Left ventricle myocardium superior (tissue), 1 donor: Measurements from ENCODE around the gene FAT4. TPM values are rescaled to one million over a fixed set of nuclear protein-coding genes. Genes with fewer than 3 reads are reported as not detected.

Experiments used
- ATAC-seq: fragments of 200-7000 bp; cut with Tn5 transposase; one replicate; pipeline ENCODE4 v1.9.1; 2020; ENCODE audit warnings: mild to moderate bottlenecking, moderate library complexity
- DNase-seq: peaks from one replicate; pipeline ENCODE4 v3.0.0-alpha.2; 2020
- intact Hi-C: fragments of 100-400 bp; cut with micrococcal nuclease; formaldehyde crosslinking; loops from one replicate; pipeline ENCODE4 v1.11.0; 2022
- total RNA-seq: library from RNA; stranded (reverse); fragmentation: NEBNext Ultra II Directional; extraction: Animal tissue kit (Norgen Biotek cat#: 25700); gene quantifications from one replicate; pipeline ENCODE4 v1.2.1, GENCODE V29; 2021
- donor health status: DM: no; HTN: yes; CAD: no; lungs with severe emphysema.

FAT4 gene
- total RNA-seq, 1 donor from 2014 or later, result 6.1 TPM

DNA sequence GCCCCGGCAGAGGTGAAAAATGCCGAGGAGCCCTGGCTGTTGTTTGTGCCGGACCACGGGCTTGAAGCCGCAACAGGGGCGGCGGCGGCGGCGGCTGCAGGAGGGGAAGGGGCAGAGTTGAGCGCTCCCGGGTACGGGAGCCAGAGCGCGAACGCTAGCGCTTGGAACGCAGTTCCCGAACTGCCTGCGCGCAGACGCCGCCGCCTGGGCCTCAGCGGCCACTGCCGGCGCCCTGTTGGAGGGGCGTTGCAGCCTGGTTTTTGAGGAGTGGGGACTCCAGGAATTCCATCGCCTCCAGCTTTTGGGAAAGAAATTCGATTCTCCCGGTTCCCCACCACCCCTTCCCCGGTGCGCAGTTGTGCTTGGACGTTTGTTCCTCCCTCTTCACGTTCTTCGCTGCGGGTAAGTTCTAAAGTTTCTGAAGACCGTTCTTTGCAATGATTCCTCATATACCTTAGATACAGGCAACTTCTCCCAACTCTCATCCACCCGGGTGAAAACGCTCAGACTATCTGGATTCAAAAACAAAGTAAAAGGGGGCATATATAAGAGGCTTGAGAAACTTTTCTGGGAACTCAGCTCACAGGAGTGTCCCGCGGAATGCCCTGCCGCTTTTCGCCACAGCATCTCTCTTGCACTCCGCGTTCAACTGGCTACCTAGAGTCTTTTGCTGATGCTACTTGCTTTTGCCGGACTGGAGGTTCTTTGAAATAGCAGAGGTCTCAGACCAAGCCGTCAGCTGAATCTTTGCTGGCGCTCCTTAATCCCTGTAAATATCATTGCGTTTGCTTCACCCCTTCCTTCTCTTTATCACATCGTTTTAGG lies 1.0 kb downstream of the FAT4 start:
- peak; percentile 78 for DNase-seq
- intact Hi-C loops, result loop anchor here (10.0 kb wide), 1 partner anchor 119 kb away; no protein-coding TSS in a partner anchor
- ATAC-seq, result peak; percentile 72

DNA sequence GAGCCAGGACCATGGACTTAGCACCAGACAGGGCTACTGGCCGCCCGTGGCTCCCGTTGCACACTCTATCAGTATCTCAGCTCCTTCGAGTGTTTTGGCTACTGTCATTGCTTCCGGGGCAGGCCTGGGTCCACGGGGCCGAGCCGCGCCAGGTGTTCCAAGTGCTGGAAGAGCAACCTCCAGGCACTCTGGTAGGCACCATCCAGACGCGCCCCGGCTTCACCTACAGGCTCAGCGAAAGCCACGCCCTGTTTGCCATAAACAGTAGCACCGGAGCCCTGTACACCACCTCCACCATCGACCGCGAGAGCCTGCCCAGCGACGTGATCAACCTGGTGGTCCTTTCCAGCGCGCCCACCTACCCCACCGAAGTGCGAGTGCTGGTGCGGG lies 1.6 kb downstream of the FAT4 start:
- intact Hi-C loops, result loop anchor here (10.0 kb wide), 1 partner anchor 118 kb away; no protein-coding TSS in a partner anchor
- ATAC-seq, result peak; percentile 23

GRCh38 chr4:125316791-125317524 lies 2.2 kb downstream of the FAT4 start:
- intact Hi-C loops, result loop anchor here (10.0 kb wide), 1 partner anchor 118 kb away; no protein-coding TSS in a partner anchor
- ATAC-seq (peak; percentile 1), DNase-seq (peak; percentile 56)

More for the DNA sequence above, 1.6 kb downstream of the FAT4 start:
- DNase-seq, result peak; percentile 66

DNA sequence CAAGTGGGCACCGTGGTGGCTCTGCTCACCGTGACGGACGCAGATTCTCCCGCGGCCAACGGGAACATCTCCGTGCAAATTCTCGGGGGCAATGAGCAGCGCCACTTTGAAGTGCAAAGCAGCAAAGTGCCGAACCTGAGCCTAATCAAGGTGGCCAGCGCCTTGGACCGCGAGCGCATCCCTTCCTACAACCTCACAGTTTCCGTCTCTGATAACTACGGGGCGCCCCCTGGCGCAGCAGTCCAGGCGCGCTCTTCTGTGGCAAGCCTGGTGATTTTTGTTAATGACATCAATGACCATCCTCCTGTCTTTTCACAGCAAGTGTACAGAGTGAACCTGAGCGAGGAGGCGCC lies 2.7 kb downstream of the FAT4 start:
- intact Hi-C loops, result loop anchor here (10.0 kb wide), 1 partner anchor 117 kb away; no protein-coding TSS in a partner anchor

DNA sequence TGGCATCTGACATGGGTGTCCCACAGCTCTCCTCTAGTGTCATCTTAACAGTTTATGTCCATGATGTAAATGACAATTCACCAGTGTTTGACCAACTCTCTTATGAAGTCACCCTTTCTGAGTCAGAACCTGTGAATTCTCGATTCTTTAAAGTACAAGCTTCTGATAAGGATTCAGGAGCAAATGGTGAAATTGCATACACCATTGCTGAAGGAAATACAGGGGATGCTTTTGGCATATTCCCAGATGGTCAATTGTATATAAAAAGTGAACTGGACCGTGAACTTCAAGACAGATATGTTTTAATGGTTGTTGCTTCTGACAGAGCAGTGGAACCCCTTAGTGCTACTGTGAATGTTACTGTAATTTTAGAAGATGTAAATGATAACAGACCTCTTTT lies 4.6 kb downstream of the FAT4 start:
- ATAC-seq (no peak), DNase-seq (no peak)
- intact Hi-C loops, result loop anchor here (10.0 kb wide), 1 partner anchor 115 kb away; no protein-coding TSS in a partner anchor

More for the DNA sequence above, 2.7 kb downstream of the FAT4 start:
- no peak for ATAC-seq
- DNase-seq, result peak; percentile 76

DNA sequence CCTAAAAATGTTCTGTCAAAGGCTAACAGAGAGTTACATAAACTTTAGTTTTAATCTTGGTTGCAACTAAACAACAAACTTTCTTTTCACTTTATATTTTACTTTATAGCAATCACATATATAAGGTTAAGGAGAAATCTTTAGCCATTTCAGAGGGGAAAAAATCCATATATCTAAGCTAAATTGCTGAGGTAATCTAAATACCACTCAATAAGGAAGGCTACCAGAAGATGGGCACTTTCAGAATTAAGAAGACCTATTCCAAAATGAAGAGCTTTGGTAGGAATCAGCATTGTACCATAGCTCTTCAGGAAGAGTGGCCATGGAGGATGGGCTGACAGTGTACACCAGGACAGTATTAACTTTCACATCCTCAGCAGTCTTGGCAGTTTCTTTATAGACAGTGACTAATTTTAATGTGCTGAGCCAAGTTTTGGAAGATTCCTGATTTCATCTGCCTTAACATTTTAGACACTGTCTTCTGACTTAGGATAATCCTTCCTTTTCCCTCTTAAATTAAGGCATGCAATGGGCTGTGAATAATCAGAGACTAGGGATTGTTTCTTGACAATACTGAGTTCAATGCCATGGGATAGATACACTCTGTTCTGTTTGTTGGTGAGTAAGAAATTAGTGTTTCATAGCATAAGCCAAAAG lies 7.1 kb downstream of the FAT4 start:
- ATAC-seq, result peak; percentile 42
- DNase-seq, result no peak
- intact Hi-C loops, result loop anchor here (10.0 kb wide), 1 partner anchor 73 kb away; no protein-coding TSS in a partner anchor

DNA sequence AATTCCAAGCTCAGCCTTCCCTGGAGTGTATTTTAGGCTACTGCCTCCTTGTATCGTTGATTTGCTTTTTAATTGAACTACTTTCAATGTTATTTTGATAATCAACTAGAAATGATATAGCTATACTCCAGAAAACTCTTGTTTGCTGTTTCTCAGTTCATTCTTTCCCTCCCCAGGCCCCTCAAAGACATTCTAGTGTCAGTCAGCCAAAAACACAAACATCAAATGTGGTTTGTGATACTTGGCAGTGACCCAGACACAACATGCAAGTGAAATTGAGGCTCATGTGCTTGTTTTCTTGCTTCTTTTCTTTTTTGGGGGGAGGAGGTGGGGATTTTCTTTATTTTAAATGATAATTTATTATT lies 7.6 kb downstream of the FAT4 start:
- DNase-seq (no peak), ATAC-seq (peak; percentile 9)
- intact Hi-C loops, result loop anchor here (10.0 kb wide), 1 partner anchor 72 kb away; no protein-coding TSS in a partner anchor

GRCh38 chr4:125323654-125324053 lies 8.9 kb downstream of the FAT4 start:
- intact Hi-C loops, result loop anchor here (10.0 kb wide), 1 partner anchor 71 kb away; no protein-coding TSS in a partner anchor
- ATAC-seq (peak; percentile 77), DNase-seq (no peak)

GRCh38 chr4:125325733-125326132 lies 11.0 kb downstream of the FAT4 start:
- ATAC-seq (no peak), DNase-seq (no peak)
- intact Hi-C loops, result loop anchor here (10.0 kb wide), 1 partner anchor 69 kb away; no protein-coding TSS in a partner anchor

GRCh38 chr4:125331116-125331515 lies 16.4 kb downstream of the FAT4 start:
- intact Hi-C loops, result no loop called here
- ATAC-seq (no peak), DNase-seq (no peak)

GRCh38 chr4:125334926-125335325 lies 20.2 kb downstream of the FAT4 start:
- DNase-seq (no peak), ATAC-seq (peak; percentile 55)
- intact Hi-C loops, result no loop called here

DNA sequence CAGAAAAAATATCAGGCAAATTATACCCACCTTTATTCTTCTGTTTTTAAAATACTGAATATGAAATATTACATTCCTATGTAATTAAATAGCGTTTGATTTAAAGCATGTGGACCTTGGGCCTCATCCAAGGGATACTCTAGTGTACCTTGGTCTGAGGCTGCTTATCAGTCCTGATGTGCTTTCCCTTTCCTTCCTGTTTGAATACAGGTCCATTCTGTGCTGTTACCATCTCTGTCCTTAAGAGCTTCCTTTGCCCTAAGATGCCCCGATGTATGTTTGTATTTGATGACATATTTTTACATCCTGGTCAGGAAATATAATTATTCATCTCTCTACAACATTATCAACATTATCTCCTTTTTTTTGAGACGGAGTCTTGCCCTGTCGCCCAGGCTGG lies 24.1 kb downstream of the FAT4 start:
- intact Hi-C loops, result no loop called here
- ATAC-seq (peak; percentile 50), DNase-seq (no peak)

DNA sequence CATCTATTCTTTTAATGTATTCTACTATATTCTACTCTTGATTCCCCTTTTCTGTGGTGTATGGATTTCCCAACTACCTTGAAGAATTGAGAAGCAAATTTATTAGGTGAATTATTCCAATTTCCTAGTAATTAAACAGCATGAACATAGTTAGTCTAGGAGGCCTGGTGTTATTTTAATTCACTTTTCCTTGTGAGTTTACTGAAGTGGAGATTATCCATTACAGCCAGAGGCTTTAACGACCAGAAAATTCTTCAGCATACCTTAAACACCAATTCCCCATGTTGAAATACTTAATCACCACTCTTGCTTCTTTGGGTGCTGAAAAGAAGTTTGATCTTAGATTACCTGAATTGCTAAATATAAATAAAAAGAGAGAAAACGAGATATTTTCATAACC lies 29.4 kb downstream of the FAT4 start:
- ATAC-seq (no peak), DNase-seq (no peak)
- intact Hi-C loops, result no loop called here

DNA sequence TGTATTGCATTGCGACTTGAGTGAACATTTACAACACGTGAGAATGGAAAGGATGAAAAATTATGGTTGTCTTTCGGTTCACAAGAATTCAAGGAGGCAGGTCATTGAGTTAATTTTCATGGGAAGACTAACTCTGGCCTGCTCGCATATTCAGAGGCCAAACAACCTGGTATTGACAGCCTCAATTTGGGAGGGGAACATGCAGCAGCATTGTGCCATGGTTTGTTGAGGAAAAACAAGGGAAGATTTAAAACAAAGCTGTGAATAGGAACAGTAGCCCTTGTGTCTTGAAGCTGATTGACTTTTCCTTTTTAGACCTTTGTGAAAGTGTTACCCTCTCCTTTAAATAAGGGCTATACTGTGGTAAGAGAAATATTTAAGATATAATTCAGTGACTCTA lies 31.9 kb downstream of the FAT4 start:
- no peak for ATAC-seq
- intact Hi-C loops, result no loop called here
- no peak for DNase-seq

DNA sequence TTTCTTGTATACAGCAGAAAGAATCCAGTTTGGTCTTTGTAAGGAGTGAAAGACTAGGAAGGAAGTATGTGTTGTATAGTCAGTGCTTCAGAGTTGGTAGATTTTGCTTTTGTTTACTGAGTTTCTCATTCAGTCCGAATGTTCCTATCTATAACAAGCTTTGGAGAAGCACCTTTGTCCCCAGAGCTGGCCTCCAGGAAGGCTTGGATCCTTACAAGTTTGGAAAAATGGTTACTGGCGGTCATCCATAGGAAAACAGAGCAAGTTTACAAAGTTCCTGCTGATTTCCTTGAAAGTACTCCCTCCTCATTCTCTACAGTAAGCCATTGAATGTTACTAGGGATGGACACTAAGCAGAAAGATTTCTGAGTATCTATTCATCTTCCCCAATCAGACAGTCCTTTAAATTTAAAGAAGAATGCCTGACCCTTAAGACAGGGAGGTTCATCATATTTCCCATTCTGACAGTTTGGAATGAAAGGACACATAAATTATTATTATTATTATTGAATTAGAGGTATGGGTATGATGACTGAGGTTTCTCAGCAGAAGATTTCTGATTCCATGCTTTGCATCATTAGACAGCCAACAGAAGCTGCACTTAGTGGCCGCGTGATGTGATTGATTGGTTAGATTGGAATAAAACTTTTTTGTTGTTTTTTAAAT lies 35.8 kb downstream of the FAT4 start:
- no peak for DNase-seq
- no peak for ATAC-seq
- intact Hi-C loops, result no loop called here

DNA sequence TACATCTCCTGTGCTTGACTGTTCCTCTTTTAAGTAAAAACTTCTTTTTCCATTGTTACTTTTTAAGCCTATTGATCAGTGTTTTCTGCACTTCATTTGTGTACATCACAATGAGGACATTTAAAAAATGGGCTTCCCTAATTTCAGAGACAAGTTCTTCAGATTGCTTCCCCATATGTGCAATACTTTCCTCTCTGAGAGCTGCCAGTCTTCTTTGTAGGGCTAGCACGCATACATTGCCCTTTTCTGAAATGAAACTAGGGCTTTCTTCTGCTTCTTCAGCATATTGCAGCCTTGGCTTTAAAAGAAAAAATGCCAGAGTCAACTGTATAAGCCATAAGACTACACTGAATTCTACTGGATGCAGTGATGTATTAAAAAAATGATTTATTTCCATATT lies 37.8 kb downstream of the FAT4 start:
- no peak for DNase-seq
- intact Hi-C loops, result no loop called here
- ATAC-seq, result no peak

DNA sequence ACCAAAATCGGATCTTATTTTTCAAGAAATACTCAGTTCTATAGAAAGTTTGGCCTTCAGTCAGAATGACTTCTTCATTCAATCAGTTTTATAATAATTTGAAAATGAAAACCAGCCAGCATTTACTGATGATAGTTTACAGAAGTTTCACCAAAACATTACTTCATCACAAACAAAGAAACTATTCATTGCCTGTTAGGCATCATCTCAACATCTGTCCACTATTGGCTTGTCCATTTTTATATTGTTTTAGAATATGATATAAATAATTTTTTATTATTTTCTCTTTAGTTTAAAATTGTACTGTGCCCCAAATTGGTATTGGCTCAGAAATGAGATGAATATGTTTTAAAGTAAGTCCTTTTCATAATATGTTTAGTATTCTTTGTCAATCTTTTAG lies 38.4 kb downstream of the FAT4 start:
- DNase-seq, result no peak
- no peak for ATAC-seq
- intact Hi-C loops, result no loop called here

DNA sequence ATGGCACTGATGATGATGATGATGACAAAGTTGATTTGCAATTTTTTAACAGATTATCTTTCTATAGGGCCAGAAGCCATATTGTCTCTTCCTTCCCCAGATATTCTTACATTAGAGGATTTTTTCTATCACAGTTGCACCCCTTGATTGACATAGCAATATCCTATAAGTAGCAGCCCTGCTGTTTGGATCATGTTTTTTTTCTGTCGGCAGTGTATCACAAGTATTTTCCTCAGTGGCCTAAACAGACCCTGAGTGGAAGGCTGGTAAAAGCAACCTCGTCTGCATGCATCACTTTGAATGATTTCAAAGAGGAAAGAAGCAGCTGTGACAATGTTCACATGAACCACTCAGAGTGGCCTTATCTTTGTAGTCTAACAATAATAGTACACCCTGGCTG lies 41.0 kb downstream of the FAT4 start:
- ATAC-seq, result no peak

GRCh38 chr4:125357675-125358074 lies 42.9 kb downstream of the FAT4 start:
- ATAC-seq (no peak), DNase-seq (no peak)
- intact Hi-C loops, result no loop called here

More for the DNA sequence above, 41.0 kb downstream of the FAT4 start:
- DNase-seq, result no peak
- intact Hi-C loops, result no loop called here
